Ammon's horn (tissue), 1 donor: ENCODE measurements around the gene PIAS1.

Experiments used
- DNase-seq: peaks from one replicate; pipeline ENCODE4 v3.0.0-alpha.2; 2016; ENCODE audit warnings: low spot score

The PIAS1 gene

DNA sequence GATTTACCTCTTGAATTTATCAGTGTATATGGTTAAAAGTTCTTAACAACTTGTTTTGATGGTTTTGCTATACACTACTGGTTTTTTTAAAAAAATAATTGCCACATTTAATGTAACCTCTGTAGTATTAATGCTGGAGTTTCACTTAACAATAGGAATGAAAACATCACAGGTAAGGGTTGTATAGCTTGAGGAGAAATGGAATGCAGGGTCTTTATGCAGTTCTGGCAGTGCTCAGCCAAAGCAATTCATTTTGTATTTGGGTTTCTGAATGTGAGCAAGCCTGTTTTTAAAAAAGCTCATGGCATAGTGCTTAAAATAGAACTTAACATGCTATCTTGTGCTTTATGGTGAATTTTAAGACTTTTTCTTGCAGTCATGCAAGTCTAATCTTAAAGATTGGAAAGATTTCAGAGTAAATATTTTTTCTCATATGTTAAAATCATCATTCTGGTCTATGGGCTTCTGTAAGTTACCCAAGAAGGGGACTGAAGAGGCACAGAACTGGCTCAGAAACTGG, 8.9 kb downstream of the PIAS1 start:
- no peak for DNase-seq

- DNase-seq = no peak
Observed at GRCh38 chr15:68063606-68064005, 9.5 kb downstream of the PIAS1 start.

GRCh38 chr15:68073576-68074288, 19.6 kb downstream of the PIAS1 start:
- DNase-seq = no peak

DNA sequence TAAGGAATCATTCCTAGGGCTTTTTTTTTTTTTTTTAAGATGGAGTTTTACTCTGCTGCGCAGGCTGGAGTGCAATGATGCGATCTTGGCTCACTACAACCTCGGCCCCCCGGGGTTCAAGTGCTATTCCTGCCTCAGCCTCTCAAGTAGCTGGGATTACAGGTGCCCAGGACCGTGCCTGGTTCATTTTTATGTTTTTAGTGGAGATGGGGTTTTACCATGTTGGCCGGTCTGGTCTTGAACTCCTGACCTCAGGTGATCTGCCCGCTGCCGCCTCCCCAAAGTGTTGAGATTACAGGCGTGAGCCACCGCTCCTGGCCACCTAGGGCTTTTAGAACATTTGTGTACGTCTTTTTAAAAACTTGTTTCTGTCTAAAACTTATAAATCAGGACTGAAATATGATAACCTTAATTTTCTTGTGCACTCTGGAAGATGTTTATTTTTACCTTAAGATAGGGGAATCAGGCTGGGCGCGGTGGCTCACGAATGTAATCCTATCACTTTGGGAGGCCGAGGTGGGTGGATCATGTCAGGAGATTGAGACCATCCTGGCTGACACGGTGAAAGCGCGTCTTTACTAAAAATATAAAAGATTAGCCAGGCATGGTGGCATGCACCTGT, 21.8 kb downstream of the PIAS1 start:
- no peak for DNase-seq

DNA sequence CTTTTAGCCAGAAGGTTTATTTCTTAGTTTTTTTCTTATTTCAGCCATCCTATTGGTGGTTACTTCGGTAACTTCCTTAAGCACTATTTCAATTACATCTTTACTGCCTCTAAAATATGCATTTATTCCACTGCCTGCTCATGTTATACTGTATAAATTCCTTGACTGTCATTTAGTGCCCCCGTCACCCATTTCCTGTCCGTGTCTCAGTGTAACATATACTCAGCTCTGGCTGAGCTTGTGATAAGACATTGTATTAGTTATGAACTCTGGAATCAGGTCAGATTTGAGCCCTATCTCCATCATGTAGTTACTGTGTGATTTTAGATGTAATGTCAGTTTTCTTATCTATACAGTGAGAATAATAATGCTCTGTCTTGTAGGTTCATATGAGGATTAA, 24.2 kb downstream of the PIAS1 start:
- DNase-seq = no peak

DNA sequence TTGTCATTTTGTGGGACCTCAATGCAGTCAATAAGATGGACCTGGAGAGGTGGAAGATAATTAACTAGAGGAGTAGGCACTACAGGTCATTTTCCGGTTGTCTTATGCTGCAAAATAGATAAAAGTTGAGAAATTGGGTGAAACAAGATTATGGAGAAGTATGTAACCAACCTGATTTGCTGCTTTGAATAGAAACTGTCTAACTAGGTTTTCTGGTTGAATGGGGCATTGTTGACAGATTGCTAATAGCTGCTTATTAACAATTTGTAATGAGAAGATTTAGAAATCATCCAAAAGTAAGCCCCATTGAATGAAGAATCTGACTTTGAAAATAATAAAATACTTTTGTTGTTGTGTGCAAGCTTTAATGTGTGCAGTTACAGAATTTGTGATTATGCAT, 26.2 kb downstream of the PIAS1 start:
- no peak for DNase-seq

GRCh38 chr15:68080783-68081182, 26.7 kb downstream of the PIAS1 start:
- DNase-seq = no peak

DNA sequence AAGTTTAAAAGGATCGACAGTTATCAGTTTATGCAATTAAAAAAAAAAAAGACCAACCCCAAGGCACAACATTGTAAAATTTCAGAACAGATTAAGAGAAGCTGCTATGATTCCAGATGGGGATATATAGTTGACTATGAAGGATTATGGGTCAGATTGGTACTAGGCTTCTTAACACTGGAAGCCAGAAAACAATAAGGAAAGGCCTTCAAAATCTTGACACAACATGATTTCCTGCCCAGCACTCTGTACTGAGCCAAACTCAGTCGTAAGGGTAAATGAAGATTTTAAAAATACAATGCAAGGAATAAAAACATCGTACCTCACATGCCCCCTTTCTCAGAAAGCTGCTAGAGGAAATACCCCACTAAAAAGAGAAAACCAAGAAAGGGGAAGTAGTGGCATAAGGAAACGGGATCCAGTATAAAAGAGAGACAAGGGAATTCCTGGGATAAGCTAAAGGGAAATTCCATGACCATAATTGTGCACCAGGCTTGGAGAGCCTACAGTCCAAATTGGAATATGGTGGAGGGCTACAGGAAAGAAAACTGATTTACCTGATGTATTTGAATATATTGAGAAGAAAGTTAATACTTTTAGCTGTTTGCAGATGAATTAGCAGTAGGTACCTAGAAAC, 27.9 kb downstream of the PIAS1 start:
- DNase-seq = no peak

DNA sequence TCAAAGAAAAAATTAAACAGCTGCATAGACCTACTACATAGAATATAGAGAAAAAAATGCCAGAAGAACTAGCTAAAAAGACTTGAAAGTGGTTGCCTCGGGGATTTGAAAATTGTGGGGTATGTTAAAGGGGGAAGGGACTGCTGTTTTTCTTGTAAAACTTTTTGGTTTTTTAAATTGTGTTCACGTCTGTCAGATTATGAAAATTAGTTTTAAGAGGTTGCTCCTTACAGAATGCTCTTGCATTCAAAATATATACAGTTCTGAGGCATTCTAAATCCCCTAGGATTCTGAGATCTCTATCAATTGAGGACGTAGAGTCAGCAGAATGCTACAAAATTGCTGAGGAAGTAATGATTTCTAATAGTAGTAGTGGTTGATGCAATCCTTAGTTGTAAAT, 28.6 kb downstream of the PIAS1 start:
- no peak for DNase-seq

- DNase-seq = no peak
Observed at GRCh38 chr15:68083463-68083862, 29.3 kb downstream of the PIAS1 start.

- no peak for DNase-seq
Observed at GRCh38 chr15:68085052-68085451, 30.9 kb downstream of the PIAS1 start.

DNA sequence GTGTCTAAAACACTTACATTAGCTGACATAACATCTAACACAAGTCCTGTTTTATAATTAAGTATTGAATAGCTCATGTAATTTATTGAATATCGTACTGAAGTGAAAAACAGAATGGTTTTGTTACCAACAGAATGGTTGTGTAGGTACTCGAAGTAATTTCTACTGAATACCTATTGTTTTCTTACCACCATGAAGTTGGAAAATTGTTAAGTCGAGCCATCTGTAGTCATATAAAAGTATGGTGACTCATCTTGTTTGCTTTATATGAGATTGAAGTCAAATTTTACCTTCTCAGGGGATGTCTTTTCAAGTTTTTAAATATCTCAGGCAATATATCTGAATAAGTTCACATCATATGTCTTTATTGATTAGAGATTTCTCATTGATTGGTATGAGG, 37.6 kb downstream of the PIAS1 start:
- DNase-seq = no peak

- DNase-seq = no peak
Observed at GRCh38 chr15:68096099-68096498, 42.0 kb downstream of the PIAS1 start.

GRCh38 chr15:68097029-68097428, 42.9 kb downstream of the PIAS1 start:
- DNase-seq = no peak

GRCh38 chr15:68098465-68098864, 44.4 kb downstream of the PIAS1 start:
- DNase-seq = no peak

- no peak for DNase-seq
Observed at GRCh38 chr15:68100194-68100593, 46.1 kb downstream of the PIAS1 start.

- DNase-seq = no peak
Observed at GRCh38 chr15:68103603-68104002, 49.5 kb downstream of the PIAS1 start.

DNA sequence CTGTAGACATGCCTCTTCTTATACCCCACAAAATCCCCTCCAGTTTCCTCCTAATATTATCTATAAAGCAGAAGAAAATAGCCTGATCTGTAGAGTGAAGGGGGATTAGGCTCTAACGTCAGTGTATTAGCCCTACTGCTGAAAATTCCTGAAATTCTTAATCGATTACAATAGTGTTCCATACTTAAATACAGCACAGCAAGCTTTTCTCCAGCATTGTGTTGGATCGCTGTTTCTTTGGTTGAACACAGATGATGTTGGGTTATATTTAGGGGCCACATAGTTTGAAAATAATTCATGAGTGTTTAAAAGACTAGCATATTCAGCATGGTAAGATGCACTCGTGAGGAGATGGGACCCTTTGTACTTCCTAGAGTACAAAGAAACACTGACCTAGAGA, 52.5 kb downstream of the PIAS1 start:
- no peak for DNase-seq

DNA sequence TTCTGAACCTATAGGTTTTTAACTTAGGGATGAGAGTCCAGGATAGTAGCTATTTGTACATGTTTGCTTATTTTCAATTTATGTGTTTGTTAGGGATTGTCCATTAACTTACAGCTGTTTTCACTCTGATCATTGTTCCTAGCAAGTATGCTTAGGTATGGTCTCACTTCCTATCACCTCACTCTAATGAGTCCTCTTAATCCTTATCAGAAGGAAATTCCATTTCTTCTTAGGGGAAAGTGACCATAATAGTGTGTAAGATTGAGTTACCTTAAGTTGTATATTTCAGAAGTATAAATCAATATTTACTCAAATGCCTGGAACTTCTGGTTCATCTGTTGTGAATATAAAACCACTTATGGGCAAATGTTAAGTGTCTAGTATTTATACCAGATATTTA, 53.0 kb downstream of the PIAS1 start:
- DNase-seq = no peak

- no peak for DNase-seq
Observed at GRCh38 chr15:68112706-68113105, 58.6 kb downstream of the PIAS1 start.

- no peak for DNase-seq
Observed at GRCh38 chr15:68113273-68113672, 59.2 kb downstream of the PIAS1 start.

DNA sequence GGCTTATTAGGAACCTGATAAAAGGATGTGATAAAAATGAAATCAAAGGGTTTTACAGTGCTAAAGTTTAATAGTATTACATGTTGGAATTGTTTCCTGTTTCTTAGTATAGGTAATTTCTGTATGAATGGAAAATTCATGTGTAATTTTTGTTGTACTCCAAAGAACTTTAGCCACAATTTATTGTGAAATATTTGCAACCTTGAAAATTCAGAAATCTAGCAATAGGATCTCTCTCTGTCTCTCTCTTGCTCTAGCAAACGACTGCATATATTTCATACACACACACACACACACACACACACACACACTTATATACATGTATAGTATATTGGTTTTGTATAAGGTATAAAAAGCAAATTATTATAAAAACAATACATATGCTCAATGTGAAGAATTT, 59.6 kb downstream of the PIAS1 start:
- DNase-seq = no peak

- no peak for DNase-seq
Observed at GRCh38 chr15:68114356-68114755, 60.2 kb downstream of the PIAS1 start.
